ENCODE results near the gene PELI1.

The PELI1 gene

DNA sequence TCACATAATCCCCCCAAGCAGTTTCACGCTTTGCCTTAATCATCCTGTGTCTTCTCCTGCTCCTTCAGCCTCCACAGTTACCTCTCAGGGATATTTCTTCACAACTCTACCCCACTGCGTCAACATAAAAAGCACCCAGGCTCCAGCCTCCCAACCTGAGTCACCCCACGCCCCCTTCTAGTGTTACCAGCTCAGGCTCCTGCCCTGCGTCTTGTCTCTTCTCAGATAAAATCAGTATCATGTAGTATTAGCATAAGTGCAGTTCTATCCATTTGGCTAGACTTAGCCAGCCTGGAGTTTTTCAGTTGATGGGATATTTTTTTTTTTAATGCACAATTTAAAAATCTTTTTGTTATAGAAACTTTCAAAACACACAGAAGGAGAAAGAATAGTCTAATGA lies 9.6 kb upstream of the PELI1 start:
- no peak for DNase-seq

DNA sequence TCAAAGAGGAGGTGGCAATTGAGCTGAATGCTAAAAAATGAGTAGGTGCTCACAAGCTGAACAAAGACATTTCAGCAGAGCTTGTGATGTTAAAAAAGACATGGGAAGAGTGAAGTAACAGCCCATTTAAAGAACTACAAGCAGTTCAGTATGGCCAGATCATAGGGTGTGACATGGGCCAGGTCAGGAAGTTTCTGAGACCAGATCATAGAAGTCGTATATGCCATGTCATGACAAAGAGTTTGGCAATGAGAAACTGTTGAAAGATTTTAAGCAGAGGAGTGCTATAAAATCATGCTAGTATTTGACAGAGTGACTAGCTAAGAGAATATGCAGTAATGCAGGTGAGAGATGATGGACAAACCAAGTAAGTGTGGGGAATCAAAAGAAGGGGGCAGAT lies 7.3 kb upstream of the PELI1 start:
- no peak for DNase-seq

DNA sequence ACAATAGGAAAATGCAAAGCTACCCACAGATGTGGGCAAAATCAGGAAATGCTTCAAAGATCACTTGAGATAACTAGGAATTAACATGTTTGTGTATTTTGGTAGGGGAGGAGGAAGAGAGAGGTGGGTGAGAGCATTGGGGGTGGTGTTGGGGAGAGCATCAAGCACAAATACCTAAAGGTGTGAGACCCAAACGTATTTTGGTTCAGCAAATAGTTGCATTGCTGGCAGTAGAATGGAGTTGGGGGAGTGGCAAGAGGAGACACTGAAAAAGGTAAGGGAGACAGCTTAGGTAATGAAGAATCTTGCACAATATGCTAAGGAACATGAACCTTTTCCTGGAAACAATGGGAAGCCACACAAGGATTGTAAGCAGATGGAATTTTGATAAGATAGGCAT lies 1.5 kb upstream of the PELI1 start:
- no peak for DNase-seq

DNA sequence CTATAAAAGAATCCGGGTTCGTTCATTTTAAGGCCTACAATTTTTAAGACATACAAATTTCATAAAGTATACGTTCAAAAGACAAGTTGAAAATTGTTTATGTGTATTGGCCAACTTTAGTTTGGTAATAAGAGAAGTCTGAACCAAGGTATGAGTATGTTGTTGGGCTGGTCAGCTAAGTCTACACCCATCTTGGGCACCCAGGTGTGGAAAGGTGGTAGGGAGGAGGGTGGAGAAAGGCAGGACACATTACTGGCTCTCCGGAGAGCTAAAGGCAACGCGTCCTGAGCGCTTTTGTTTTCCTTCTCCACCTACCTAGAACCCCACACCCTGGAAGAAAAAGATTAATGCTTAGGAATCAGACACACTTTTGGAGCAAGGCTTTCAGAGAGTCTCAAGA lies 899 bp upstream of the PELI1 start:
- no peak for DNase-seq

DNA sequence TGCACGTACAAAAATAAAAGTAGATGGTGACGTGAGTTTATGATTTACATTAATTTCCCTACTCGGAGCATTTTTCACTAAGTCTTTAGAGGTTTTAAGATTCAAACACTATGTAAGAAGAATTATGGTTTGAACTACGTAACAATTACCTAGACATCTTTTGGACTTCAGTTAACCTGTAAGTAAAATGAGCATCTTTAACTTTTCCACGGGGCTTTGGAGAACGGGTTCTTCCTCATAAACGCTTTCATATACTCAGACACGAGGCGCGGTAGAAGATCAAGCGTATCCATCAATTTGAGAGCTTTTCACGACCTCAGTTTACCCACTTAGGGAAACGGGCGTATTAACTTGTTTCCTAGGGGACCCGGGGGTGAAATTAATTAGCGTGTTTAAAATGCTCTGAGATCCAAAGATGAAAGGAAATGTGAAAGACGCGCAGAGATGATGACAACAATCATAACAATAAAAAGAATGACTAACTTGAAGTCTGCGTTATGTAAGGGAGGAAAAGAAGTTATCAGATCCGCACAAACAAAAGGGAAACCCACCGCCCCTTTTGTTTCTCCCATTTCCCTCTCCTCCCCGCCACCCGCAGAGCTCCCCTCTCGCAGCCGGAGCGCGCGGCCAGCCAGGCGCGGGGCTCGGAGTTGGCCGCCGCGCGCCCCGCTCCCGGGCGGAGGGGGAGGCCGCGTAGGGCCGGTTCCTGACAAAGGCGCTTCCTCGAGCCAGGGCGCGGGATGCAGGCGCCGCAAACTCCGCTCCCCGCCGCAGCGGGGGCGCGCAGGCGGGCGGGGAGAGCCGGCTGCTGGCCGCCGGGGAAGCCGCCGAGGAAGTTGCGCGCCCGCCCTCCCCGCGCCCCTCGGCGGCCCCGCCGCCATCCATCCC lies 807 bp downstream of the PELI1 start:
- DNase-seq: peak; percentile 28

DNA sequence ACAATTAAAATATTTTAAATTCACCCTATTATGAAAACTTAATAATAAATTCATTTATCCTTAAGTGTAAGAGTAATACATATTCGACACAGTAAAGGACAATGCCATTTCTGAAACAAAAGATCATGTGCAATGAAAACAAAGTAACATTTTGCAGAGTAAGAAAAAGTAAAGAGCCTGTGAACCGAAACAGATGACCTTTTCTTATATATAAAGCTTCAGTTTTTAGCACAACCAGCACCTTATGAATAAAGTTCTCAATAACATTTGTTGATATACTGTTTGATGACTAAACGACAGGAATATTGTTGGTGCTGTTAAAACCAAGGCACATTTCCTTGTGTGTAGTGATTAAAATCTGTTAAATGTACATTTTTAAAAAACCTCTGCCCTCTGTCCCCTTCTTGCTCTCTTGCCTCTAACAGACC lies 1.5 kb downstream of the PELI1 start:
- DNase-seq: no peak

DNA sequence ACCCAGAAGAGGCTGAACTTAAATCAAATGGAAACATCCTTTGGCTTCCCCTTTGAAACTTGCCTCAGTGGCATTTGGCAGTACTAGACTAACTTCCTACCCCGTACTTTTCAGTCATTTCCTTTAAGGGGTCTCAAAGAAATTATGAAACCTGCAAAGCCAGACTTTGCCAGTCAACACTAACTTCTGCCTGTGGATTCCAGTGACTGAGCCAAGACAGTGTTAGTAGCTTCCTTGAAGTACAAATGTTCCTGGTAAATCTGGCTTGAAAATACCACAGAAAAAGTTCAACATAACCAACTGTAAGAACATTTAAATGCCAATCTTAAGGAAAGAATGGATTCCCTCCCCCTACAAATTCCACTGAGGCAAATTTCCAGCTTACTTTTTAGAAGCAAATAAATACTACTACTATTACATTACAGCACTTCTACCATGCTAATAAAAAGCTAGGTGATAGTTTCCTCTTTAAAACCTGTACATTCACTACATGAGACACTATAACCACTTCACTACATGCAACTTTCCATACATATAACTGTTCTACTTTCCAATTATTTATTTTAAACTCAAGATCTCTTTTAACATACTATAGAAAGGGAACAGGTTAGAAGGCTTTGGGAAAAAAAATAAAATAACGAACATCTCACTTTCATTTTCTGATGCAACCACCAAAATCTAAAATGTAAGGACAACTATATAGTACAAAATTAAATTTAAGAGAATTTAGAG lies 2.4 kb downstream of the PELI1 start:
- no peak for DNase-seq

DNA sequence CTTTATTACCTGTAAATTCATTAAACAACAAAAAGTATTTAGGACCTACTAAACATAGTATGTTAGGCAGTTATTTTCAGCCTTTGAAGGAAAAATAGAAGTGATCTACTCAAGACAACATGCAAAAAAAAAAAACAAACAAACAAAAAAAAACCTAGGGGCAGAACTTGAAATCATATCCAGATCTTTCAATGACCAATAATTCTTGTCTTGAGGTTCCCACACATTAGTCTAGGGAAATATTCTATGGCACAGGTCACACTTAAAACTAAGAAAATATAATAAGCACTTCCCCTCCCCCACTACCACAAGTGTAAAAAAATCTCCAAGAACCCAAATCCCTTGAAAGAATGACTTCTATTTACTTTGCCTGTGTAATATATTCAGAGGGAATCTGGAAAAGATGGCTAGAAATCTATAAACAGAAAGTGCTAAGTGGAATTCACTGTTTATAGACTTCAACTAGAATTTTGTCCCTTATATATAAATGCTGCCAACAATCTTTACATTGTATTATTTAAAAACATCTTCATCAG lies 3.5 kb downstream of the PELI1 start:
- no peak for DNase-seq

DNA sequence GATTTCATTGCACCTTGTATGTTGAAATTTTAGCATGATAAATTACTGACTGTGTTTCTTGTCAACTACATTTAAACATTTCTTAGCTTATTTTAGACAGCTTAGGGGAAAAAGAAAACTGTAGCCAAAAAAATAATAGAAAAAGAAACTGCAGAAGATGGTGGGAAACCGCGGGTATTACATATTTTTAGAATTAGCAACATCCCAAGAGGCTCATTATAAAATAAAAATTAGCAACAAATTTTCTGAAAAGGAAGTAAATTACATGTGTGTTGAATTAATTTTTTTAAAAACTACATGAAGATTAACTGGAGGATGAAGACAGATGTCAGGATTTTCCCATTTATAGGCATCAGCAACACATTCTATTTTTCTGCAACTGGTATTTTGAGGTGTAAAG lies 4.3 kb downstream of the PELI1 start:
- DNase-seq: no peak

DNA sequence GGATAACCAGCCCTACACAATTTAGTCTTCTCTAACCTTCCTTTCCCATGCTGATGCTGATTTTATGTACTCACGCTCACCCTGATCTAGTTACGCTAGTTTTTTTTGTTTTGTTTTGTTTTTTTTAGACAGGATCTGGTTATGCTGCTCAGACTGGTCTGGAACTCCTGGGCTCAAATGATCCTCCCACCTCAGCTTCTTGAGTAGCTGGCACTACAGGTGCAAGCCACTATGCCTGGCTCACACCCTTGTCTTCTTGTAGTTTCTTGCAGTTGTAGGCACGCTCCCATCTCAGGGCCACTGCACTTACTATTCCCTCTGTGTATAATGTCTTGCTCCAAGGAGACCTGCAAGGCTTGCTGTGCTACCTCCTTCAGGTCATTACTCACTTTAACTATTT lies 6.2 kb downstream of the PELI1 start:
- DNase-seq: no peak

DNA sequence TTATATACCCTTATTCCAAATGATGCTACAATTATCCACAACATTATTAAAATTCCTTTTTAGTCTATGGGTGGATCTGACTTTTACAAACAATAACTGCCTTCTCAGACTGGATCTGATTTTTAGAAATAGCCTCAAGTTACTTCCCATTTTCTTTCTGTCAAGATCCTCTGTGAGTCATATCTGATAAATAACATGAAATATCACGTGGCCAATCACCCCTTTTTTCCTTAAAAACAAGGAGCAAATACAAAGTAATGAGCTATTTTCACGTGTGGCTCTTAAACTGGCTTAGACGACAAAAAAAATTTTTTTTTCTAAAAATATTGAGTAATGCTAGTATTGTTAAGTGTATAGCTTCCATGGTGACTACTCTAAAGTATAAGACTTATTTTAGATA lies 6.7 kb downstream of the PELI1 start:
- no peak for DNase-seq

DNA sequence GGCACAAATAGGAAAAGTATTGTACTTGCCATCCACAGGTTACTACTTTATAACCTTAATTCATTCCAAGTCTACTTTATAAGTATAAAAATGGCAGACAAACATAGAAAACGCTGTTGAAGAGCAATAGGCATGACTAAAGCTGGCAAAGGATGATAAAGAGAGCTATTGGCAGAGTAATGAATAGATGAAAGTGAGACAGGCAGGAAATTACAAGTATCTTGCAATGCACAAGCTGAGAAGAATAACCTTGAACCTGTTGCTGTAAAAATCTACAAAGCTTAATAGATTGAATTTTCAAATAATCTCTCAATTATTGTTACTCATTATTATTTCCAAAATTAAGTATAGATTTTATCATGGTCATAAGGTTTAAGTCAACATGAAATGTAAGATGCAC lies 8.8 kb downstream of the PELI1 start:
- no peak for DNase-seq

DNA sequence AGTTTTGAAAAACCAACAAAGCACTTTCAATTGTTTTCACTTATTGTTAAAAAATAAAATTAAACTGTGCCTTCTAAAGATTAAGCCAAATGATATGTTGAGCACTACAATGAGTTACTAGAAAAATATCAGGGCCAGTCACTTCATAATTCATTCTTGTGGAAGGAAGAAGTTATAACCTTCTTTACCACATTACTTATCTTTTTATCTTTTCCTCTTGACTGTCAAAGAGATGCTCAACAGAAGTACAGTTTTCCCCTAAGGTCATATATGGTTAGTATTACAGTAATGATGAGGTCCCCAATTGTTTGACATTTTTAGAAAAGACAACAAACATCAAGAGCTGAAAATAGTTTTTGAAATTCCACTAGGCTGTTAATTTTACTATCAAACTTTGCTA lies 9.4 kb downstream of the PELI1 start:
- DNase-seq: no peak

DNA sequence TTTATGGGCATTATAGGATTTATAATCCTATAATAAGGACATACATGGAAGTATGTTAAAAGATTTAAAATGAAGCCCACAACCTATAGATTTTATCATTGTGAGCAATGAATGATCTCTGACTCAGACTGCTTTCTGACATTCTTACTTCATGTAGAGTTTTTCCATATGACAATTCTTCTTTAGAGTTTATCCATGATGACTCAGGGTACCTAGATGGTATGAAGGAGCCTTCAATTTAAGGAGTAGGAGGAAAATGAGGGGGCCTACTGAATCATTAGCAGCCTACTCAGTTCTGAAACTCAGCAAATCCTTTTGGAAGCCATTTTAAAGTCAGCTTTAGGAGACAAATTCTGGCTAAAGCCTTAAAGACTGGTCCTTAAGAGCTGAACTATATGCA lies 10.4 kb downstream of the PELI1 start:
- DNase-seq: no peak

DNA sequence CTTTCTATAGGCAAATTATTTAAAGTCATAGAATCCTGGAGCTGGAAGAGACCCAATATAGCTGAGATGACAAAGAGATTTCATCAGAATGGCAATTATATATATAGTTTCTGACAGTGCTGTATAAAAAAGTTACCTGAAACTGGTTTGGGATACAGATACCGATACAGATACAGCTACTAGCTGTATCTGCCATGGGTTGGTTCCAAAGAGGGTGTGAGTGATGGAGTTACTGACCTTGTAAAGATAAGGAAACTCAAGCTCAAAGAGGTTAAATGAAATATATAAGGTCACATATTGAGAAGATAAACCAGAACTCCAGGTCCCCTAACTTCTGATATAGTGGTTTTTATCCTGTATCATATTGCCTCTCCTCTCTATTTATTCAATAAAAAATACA lies 10.9 kb downstream of the PELI1 start:
- DNase-seq: no peak

DNA sequence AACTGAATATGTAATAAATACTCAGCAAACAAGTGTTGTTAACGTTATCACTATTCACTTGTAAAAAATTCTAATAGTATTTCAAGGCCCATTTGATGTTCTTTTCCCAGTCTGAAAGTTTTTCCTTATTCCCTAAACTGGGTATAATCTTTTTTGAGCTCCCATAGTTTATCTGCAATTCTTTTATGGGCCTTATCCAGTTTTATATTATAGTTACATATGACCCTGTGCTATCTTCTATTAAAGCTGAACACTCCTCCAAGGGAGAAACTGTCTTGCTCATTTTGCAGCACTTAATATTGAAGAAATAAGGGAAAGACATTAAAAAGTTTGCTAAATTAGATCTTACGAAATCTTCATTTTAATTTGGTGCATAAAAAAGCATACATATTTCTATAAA lies 13.9 kb downstream of the PELI1 start:
- no peak for DNase-seq

DNA sequence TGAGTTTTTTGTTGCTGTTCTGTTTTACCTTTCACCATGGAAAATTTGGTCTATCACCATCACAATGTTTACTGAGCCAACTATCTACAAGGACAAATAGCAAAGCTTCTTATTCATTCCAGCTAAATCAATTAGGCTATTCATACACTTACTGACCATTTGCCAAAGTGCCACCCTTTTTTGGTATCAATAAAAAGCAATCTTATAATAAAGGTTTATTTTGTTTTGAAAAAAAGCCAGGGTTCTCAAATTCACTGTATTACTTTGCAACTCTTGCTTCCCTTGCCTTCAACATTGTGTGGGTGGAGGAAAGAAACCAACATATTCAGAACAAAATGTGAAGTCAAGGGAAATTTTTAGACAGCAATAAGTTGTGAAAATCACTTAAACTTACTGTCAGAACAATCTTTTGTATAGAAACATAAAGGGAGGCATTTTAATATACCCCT lies 15.3 kb downstream of the PELI1 start:
- DNase-seq: no peak

DNA sequence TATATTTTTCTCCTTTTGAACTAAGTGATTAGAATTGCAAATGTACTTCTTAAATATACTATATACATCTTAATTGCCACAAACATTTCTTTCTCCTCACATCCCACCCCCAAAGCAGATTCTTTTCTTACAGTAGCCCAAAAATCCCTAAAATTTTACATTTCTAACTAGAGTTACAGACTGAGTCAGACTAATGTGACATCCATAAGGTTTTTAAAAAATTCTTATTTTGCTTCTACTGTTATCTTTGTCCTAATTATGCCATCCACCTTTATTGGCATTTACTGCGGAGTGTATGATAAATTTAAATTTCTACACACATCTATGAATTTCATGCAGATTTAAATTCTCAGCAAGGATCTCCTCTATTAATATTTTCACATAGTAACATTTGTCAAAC lies 15.8 kb downstream of the PELI1 start:
- DNase-seq: no peak

DNA sequence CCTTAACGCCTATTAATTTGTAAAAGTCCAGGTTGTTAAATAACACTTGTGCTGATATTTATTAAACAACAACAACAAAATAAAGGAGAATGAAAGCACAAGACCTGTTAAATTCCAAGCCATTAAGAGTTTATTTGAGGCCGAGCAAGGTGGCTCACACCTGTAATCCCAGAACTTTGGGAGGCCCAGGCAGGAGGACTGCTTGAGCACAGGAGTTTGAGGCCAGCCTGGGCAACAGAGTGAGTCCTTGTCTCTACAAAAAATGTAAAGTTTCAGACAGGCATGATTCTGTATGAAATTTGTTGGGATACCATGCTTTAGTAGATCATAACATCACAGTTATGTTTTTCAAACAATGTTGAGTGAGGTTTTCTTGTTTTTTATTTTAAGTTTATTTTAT lies 17.1 kb downstream of the PELI1 start:
- no peak for DNase-seq

DNA sequence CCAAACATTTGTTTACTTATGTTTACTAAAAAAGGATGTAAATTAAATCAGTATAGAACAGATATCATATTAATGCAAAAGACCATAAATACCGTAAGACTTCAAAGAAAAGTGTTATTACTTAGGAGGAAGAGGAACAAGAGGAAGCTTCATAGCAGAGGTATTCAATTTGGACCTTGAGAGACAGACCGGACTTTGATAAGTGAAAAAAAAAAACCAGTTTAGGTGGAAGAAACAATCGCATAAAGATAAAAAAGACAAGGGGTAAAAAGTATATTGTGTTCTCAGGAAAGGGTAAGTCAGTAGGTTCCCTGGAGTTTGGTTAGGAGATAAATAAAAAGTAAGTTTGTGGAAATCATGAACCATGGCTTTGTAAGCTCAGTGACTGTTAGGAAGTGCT lies 17.6 kb downstream of the PELI1 start:
- no peak for DNase-seq

DNA sequence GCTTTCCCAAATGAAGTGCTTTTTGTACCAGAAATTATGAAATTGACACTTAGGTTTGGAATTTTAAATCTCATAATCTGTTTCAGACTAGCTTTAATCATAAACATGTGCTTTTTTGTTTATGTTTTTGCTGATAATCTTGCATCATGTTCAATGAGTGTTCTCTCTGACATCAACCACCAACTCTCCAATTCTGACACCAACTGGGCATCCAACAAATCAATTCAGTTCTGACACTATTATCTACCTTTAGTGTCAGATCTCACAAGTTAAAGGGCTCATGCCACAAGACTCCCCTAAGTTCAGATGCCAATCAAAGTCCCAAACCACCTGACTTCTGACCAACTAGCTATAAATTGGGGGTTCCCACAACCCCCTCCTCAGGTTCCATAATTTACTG lies 19.6 kb downstream of the PELI1 start:
- no peak for DNase-seq

DNA sequence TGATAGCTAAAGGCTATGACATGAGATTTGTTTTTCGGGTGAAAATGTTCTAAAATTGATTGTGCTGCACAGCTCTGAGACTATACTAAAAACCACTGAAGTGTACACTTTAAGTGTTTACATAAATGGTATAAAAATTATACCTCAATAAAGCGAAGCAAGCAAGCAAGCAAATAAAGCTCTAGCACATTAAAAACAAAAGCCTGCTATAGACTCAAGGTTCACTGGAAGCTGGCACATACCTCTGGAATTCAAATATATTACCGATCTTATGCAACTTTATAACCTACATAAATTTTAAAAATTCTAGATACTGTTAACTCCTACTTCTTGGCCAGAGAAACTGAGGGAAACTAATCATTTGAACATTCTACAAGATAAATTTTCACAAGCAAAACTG lies 20.1 kb downstream of the PELI1 start:
- DNase-seq: no peak

DNA sequence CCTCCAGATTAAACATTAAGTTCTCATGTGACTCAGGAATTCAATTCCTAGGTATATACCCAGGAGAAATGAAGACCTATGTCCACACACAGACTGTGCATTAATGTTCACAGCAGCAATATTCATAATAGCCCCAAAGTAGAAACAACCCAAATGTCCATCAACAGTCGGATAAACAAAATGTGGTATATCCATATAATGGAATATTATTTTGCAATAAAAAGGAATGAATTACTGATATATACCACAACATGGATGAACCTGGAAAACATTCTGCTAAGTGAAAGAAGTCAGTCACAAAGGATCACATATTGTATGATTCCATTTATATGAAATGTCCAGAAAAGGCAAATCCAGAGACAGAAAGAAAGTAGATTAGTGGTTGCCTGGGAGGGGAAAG lies 20.5 kb downstream of the PELI1 start:
- no peak for DNase-seq

DNA sequence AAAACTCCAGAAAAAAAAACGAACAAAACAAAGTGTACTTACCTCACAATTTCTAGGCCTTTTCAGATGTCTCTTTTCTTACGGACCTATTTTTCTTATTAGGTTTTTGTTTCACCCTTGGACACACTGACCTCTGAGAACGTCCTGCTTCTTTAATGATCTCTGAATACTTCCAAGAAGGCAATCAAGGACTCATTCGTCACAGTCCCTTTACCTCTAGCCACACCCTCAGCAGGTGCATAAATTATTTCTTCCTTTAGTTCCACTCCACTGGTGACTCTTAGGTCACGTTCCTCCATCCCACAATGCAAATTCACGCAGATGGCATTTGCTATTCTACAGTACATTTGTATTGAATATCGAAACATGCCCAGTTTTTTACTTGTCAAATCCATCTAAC lies 21.9 kb downstream of the PELI1 start:
- DNase-seq: no peak
